ENCODE data around the gene NFE2. TPM values are rescaled to one million over a fixed set of nuclear protein-coding genes. Genes with fewer than 3 reads are reported as not detected.
"Not testable (repeated sequence)": the region's sequence is repeated elsewhere in the genome, so short reads cannot be mapped to it uniquely, and the experiment has no call there.

NFE2 gene
- total and polyA plus RNA-seq, 7 experiments from 2014 or later, result 0.61 to 23.3 (median 2.0) TPM; not detected in 4

DNA sequence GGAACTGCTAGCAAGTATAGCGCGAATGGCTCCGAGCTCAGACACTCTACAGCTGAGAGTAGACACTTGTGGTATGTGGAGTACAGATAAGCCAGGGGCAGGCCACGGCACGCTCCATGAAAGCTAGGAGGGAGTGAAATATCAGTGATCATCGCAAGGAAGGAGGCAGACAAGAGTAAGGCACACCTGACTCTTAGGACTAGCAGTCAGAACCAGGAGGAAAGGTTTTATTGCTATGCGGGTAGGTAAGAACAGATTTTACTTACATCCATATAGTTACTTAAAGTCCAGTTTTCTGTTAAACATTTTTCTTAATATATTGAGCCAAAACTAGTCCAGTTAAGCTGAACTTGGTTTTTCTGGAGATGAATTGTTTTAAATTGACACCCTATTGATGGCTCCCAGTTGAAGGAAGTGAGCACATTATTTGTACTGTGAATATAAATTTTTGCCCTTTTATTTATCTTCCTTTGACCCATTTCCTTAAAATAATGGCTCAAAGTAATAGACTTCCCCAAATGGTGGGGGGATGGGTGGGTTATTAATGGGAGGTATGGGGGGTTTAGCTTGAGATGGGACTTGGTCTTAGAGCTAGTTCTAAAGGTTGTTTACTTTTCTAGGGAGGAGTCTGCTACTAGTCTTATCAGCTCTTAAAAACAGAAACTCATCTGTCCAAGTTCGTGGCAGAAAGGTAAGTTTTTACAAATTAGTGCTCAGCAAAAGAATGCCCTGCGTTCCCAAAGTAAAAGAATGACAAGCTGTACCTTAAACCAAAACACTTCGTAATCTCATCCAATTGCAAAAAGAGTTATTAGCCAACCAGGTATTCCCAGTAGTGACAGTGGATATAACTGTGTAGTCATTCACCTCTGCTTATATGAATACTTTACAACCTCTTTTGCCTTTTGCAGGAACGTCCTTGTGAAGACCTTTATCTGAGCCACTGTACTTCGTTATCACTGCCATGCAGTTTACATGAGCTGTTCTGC lies 14.5 kb downstream of the NFE2 start:
- H3K4me3 ChIP-seq (ENCODE audit: low read length), result no peak overlapping the region
- ChIA-PET CTCF (interaction anchor here (1.5 kb wide), 1 partner anchor 14 kb away, joined by 3 read pairs; no protein-coding TSS in a partner anchor), POLR2A (interaction anchor here (0.6 to 1.9 kb wide), 5 partner anchors 9 to 79 kb away, joined by 4 to 10 read pairs (median 5); no protein-coding TSS in a partner anchor)
- Mint-ChIP-seq H3K9me3 (peaks cover 0 to 2% (median 0%) of the 10 kb centered on the region in 11 donors), H3K4me1 (peaks cover 0 to 59% (median 42%) of the 10 kb centered on the region in 7 donors), H3K4me3 (peak overlapping the region in 4 of 10 donors; percentile 16 to 33 (median 23)), H3K27me3 (no peaks in the 10 kb centered on the region), H3K36me3 (peaks cover 18 to 45% (median 37%) of the 10 kb centered on the region in 5 donors), H3K27ac (peak overlapping the region in 6 of 9 donors; percentile 15 to 84 (median 66))
- H3K27ac ChIP-seq (ENCODE audit: low read depth, low read length), result no peak overlapping the region
- H3K36me3 ChIP-seq (ENCODE audit: control insufficient read depth in 2 of 3, insufficient read depth in 3 of 3, low read length in 3 of 3), result peaks cover 37 to 70% (median 52%) of the 10 kb centered on the region in 3 experiments
- no peak for DNase-seq
- no peaks in the 10 kb centered on the region for H3K27me3 ChIP-seq (ENCODE audit: control insufficient read depth in 2 of 2, insufficient read depth in 2 of 2, low read length in 2 of 2)
- no peaks in the 10 kb centered on the region for H3K9me3 ChIP-seq (ENCODE audit: control insufficient read depth in 2 of 3, low read length in 3 of 3)
- H3K4me1 ChIP-seq (ENCODE audit: control insufficient read depth in 2 of 2, insufficient read depth in 2 of 2, low read length in 2 of 2), result peaks cover 41 to 44% of the 10 kb centered on the region in 2 donors
- ATAC-seq, result no peak
- intact Hi-C loops (cut with micrococcal nuclease), result no loop called here

DNA sequence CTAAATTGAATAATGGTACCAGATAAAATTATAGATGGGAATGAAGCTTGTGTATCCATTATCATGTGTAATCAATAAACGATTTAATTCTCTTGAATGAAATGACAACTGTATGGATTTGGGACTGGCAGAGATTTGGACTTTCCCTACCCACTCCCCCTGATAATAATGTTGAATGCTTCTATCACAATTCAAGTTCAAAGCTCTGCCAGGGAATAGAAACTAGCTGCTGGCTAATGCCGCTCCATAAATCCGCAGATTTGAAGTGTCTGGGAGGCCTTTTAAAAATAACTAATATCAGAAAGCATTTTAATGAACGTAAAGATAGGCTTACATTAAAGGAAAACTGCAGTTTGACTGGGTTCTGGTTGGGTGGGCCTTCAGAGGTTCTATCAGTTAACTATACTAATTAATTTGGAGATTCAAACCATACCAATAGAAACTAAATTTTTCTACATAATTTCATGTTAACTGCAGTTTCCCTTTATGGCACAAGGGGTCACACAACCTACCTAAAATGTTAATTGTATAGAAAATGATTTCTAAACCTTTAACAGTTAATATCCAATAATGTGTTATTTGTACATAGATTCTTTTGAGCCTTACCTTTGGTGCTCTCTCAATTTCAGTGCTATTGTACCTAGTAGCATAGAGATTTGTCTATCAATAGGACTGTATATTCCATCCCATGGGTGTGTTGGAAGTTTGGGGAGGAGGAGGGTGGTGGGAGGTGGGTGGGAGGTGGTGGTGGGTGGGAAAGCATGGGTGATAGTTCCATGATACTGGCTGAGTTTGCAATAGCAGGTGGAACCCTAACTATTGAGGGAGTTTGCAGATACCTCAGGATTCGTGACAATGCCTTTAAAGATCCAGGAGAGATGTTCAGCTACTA lies 15.4 kb downstream of the NFE2 start:
- ATAC-seq (no peak), DNase-seq (peak in 1 of 9 donors; percentile 10)
- H3K27me3 ChIP-seq (ENCODE audit: control insufficient read depth in 2 of 2, insufficient read depth in 2 of 2, low read length in 2 of 2), result no peaks in the 10 kb centered on the region
- Mint-ChIP-seq H3K9me3 (peaks cover 0 to 2% (median 0%) of the 10 kb centered on the region in 11 donors), H3K36me3 (peaks cover 18 to 46% (median 37%) of the 10 kb centered on the region in 5 donors), H3K27me3 (no peaks in the 10 kb centered on the region), H3K4me1 (peaks cover 0 to 61% (median 43%) of the 10 kb centered on the region in 7 donors), H3K27ac (peak overlapping the region in 8 of 9 donors; percentile 25 to 84 (median 55)), H3K4me3 (peak overlapping the region in 6 of 10 donors; percentile 47 to 72 (median 54))
- H3K36me3 ChIP-seq (ENCODE audit: control insufficient read depth in 2 of 3, insufficient read depth in 3 of 3, low read length in 3 of 3), result peaks cover 37 to 70% (median 53%) of the 10 kb centered on the region in 3 experiments
- intact Hi-C loops (cut with micrococcal nuclease), result no loop called here
- POLR2A ChIA-PET, result interaction anchor here (1.9 to 3.2 kb wide), 3 partner anchors 7 to 75 kb away, joined by 10 to 17 read pairs (median 15); no protein-coding TSS in a partner anchor
- H3K4me1 ChIP-seq (ENCODE audit: control insufficient read depth in 2 of 2, insufficient read depth in 2 of 2, low read length in 2 of 2), result peaks cover 44% of the 10 kb centered on the region in 2 donors
- no peaks in the 10 kb centered on the region for H3K9me3 ChIP-seq (ENCODE audit: control insufficient read depth in 2 of 3, low read length in 3 of 3)
- peak overlapping the region; percentile 28 for H3K27ac ChIP-seq (ENCODE audit: low read depth, low read length)
- CTCF ChIA-PET, result interaction anchor here (1.5 kb wide), 1 partner anchor 13 kb away, joined by 3 read pairs; no protein-coding TSS in a partner anchor
- no peak overlapping the region for H3K4me3 ChIP-seq (ENCODE audit: low read length)

DNA sequence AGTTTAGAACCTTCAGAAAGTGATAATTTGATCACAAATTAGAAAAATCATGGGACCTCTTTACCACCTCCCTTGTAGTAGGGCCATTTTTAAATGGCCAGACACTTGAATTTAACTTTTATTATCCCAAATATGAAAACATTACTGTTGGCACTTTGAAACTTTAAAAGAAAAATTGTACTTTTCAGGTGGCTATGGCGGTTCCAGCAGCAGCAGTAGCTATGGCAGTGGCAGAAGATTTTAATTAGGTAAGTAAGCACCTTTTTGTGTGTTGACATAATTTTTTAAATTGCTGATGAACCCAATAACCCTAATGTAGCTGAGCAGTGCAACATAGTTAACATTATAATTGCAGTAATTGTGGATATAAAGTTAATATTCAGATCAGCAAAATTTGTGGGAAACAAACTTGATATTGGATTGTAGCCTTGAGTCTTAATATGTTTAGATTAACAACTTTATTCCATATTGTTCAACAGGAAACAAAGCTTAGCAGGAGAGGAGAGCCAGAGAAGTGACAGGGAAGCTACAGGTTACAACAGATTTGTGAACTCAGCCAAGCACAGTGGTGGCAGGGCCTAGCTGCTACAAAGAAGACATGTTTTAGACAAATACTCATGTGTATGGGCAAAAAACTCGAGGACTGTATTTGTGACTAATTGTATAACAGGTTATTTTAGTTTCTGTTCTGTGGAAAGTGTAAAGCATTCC lies 16.6 kb downstream of the NFE2 start:
- H3K9me3 Mint-ChIP-seq; H3K27me3 Mint-ChIP-seq; intact Hi-C loops (cut with micrococcal nuclease); H3K4me3 ChIP-seq (ENCODE audit: low read length); ATAC-seq; DNase-seq; H3K27me3 ChIP-seq (ENCODE audit: control insufficient read depth in 2 of 2, insufficient read depth in 2 of 2, low read length in 2 of 2); H3K9me3 ChIP-seq (ENCODE audit: control insufficient read depth in 2 of 3, low read length in 3 of 3): not testable (repeated sequence)
- Mint-ChIP-seq H3K4me1 (peaks cover 0 to 61% (median 43%) of the 10 kb centered on the region in 7 donors), H3K4me3 (peak overlapping the region in 1 of 10 donors; percentile 60), H3K27ac (peak overlapping the region in 5 of 9 donors; percentile 16 to 84 (median 54)), H3K36me3 (peaks cover 18 to 46% (median 37%) of the 10 kb centered on the region in 5 donors)
- H3K27ac ChIP-seq (ENCODE audit: low read depth, low read length), result peak overlapping the region; percentile 92
- CTCF ChIA-PET, result interaction anchor here (1.2 kb wide), 1 partner anchor 33 kb away, joined by 4 read pairs; no protein-coding TSS in a partner anchor
- peaks cover 44% of the 10 kb centered on the region in 2 donors for H3K4me1 ChIP-seq (ENCODE audit: control insufficient read depth in 2 of 2, insufficient read depth in 2 of 2, low read length in 2 of 2)
- POLR2A ChIA-PET, result interaction anchor here (0.6 to 3.2 kb wide), 6 partner anchors 9 to 84 kb away, joined by 3 to 17 read pairs (median 4); no protein-coding TSS in a partner anchor
- peaks cover 37 to 69% (median 53%) of the 10 kb centered on the region in 3 experiments for H3K36me3 ChIP-seq (ENCODE audit: control insufficient read depth in 2 of 3, insufficient read depth in 3 of 3, low read length in 3 of 3)

DNA sequence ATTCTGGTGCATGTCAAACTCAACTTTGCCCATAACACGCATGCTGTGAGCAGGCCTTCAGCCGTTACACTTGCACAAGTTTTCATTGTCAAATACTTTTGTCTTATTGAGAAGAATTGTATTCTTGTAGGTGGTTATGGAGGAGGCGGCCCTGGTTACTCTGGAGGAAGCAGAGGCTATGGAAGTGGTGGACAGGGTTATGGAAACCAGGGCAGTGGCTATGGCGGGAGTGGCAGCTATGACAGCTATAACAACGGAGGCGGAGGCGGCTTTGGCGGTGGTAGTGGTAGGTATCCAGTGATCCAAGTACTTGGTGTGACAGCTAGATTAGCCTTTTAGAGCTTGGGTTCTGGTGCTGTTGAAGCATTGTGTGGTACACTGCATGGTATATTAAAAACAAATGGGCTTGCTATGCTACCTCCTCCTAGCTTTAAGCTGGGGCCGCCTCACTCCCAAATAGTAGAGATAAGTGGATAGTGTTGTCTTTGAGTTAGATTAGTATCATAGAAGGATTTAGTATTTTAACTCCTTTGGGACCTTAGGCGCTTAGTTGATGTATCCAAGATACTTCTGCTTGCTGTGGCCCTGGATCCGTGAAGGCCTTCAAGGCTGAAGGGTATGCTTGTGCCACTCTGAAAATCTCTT lies 17.7 kb downstream of the NFE2 start:
- no peak for ATAC-seq
- Histone ChIP-seq H3K9me3 (ENCODE audit: control insufficient read depth in 2 of 3, low read length in 3 of 3) (no peaks in the 10 kb centered on the region), H3K27me3 (ENCODE audit: control insufficient read depth in 2 of 2, insufficient read depth in 2 of 2, low read length in 2 of 2) (no peaks in the 10 kb centered on the region), H3K4me3 (ENCODE audit: low read length) (peak overlapping the region; percentile 97), H3K27ac (ENCODE audit: low read depth, low read length) (peak overlapping the region; percentile 92), H3K36me3 (ENCODE audit: control insufficient read depth in 2 of 3, insufficient read depth in 3 of 3, low read length in 3 of 3) (peaks cover 33 to 57% (median 52%) of the 10 kb centered on the region in 3 experiments), H3K4me1 (ENCODE audit: control insufficient read depth in 2 of 2, insufficient read depth in 2 of 2, low read length in 2 of 2) (peaks cover 53 to 54% of the 10 kb centered on the region in 2 donors)
- intact Hi-C loops (cut with micrococcal nuclease), result no loop called here
- H3K9me3 Mint-ChIP-seq, result peaks cover 0 to 3% (median 0%) of the 10 kb centered on the region in 11 donors
- H3K36me3 Mint-ChIP-seq, result peaks cover 18 to 43% (median 34%) of the 10 kb centered on the region in 5 donors
- DNase-seq, result peak in 2 of 9 donors; percentile 20 to 45
- peak overlapping the region in 1 of 10 donors; percentile 78 for H3K4me3 Mint-ChIP-seq
- peaks cover 0 to 61% (median 43%) of the 10 kb centered on the region in 7 donors for H3K4me1 Mint-ChIP-seq
- ChIA-PET POLR2A (interaction anchor here (0.9 to 3.2 kb wide), 4 partner anchors 10 to 86 kb away, joined by 3 to 17 read pairs (median 10); no protein-coding TSS in a partner anchor), CTCF (interaction anchor here (0.6 to 1.2 kb wide), 3 partner anchors 9 to 97 kb away, joined by 3 to 4 read pairs (median 3); no protein-coding TSS in a partner anchor)
- no peaks in the 10 kb centered on the region for H3K27me3 Mint-ChIP-seq
- peak overlapping the region in 1 of 9 donors; percentile 75 for H3K27ac Mint-ChIP-seq

DNA sequence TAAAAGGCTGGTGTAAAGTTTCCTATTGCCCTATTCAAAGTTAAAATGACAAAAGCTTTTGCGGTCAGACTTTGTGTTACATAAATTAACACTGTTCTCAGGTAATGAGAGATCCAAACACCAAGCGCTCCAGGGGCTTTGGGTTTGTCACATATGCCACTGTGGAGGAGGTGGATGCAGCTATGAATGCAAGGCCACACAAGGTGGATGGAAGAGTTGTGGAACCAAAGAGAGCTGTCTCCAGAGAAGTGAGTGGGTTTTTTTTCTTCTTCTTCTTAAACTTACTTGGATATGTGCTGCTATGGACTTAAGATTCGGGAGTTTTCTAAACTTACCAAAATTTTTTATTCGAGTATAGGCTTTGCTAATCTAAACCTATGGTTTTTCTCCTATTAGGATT lies 19.1 kb downstream of the NFE2 start:
- peaks cover 3 to 57% (median 45%) of the 10 kb centered on the region in 7 donors for H3K4me1 Mint-ChIP-seq

More for the DNA sequence above, 19.1 kb downstream of the NFE2 start:
- H3K27me3 Mint-ChIP-seq; ATAC-seq; DNase-seq; H3K4me3 Mint-ChIP-seq; H3K27me3 ChIP-seq (ENCODE audit: control insufficient read depth in 2 of 2, insufficient read depth in 2 of 2, low read length in 2 of 2); H3K9me3 Mint-ChIP-seq; H3K27ac Mint-ChIP-seq; H3K9me3 ChIP-seq (ENCODE audit: control insufficient read depth in 2 of 3, low read length in 3 of 3): not testable (repeated sequence)
- H3K36me3 Mint-ChIP-seq, result peaks cover 18 to 41% (median 24%) of the 10 kb centered on the region in 5 donors
- intact Hi-C loops (cut with micrococcal nuclease), result loop anchor here in 1 of 2 donors (2.0 kb wide), 2 partner anchors 87 to 1835 kb away; partner anchors contain the start of gene RPL41
- Histone ChIP-seq H3K27ac (ENCODE audit: low read depth, low read length) (peak overlapping the region; percentile 92), H3K4me3 (ENCODE audit: low read length) (peak overlapping the region; percentile 97), H3K4me1 (ENCODE audit: control insufficient read depth in 2 of 2, insufficient read depth in 2 of 2, low read length in 2 of 2) (peaks cover 58% of the 10 kb centered on the region in 2 donors), H3K36me3 (ENCODE audit: control insufficient read depth in 2 of 3, insufficient read depth in 3 of 3, low read length in 3 of 3) (peaks cover 24 to 43% (median 40%) of the 10 kb centered on the region in 3 experiments)
- ChIA-PET CTCF (interaction anchor here (0.7 to 1.2 kb wide), 3 partner anchors 9 to 97 kb away, joined by 3 to 4 read pairs (median 3); no protein-coding TSS in a partner anchor), POLR2A (interaction anchor here (0.7 to 4.0 kb wide), 14 partner anchors 10 to 781 kb away, joined by 3 to 68 read pairs (median 10); partner anchors contain the start of genes COPZ1, NFE2 and TARBP2)

Measured in naive thymus-derived CD4-positive, alpha-beta T cell (primary cell).